Liver (tissue), 9 donors: Measurements from ENCODE around the gene ALCAM. TPM values are rescaled to one million over a fixed set of nuclear protein-coding genes. Genes with fewer than 3 reads are reported as not detected.

Experiments
- DNase-seq: peaks from one replicate; pipeline ENCODE4 v3.0.0-alpha.2; 2017; ENCODE audit warnings: low spot score
- H3K27ac ChIP-seq, 2 donors: one replicate each; pipeline ENCODE4 v1.7.0; 2013; ENCODE audit warnings: inconsistent platforms in 2 of 2, low read length in 2 of 2, control low read depth in 1 of 2, low read depth in 1 of 2, mild to moderate bottlenecking in 1 of 2
- H3K27me3 ChIP-seq, 4 donors: one replicate each; pipeline versions ENCODE4 v1.6.1 to v1.7.0; 2013; ENCODE audit warnings: low read length in 3 of 4, inconsistent platforms in 1 of 4, mild to moderate bottlenecking in 1 of 4, moderate library complexity in 1 of 4; ENCODE audit not compliant: control insufficient read depth in 4 of 4, insufficient read depth in 4 of 4
- H3K36me3 ChIP-seq, 4 donors: one replicate each; pipeline versions ENCODE4 v1.6.1 to v1.7.0; 2013; ENCODE audit warnings: low read length in 3 of 4, mild to moderate bottlenecking in 3 of 4, low read depth in 1 of 4, moderate library complexity in 1 of 4; ENCODE audit not compliant: control insufficient read depth in 4 of 4, insufficient read depth in 3 of 4
- H3K4me1 ChIP-seq, 4 donors: one replicate each; pipeline versions ENCODE4 v1.6.1 to v1.7.0; 2013; ENCODE audit warnings: low read length in 3 of 4, mild to moderate bottlenecking in 3 of 4, moderate library complexity in 1 of 4; ENCODE audit not compliant: control insufficient read depth in 4 of 4, insufficient read depth in 4 of 4
- H3K4me3 ChIP-seq, 3 donors: one replicate each; pipeline versions ENCODE4 v1.6.1 to v1.7.0; 2013; ENCODE audit warnings: low read length in 3 of 3, control low read depth in 1 of 3, low read depth in 1 of 3, mild to moderate bottlenecking in 1 of 3
- H3K9ac ChIP-seq, 2 donors: one replicate each; pipeline ENCODE4 v1.7.0; 2013; ENCODE audit warnings: low read length in 2 of 2, mild to moderate bottlenecking in 2 of 2, moderate library complexity in 2 of 2, control low read depth in 1 of 2, low read depth in 1 of 2
- H3K9me3 ChIP-seq, 4 donors: one replicate each; pipeline versions ENCODE4 v1.6.1 to v1.7.0; 2013; ENCODE audit warnings: low read length in 3 of 4; ENCODE audit not compliant: control insufficient read depth in 4 of 4
- EGR1 ChIP-seq, 2 donors: IDR thresholded peaks; 2 replicates each; pipeline ENCODE4 v1.6.1; 2016 to 2018; ENCODE audit warnings: antibody characterized with exemption in 2 of 2, low read depth in 2 of 2
- FOXA1 ChIP-seq: IDR thresholded peaks from 2 replicates; pipeline ENCODE4 v1.6.1; 2016; ENCODE audit warnings: antibody characterized with exemption
- FOXA2 ChIP-seq: IDR thresholded peaks from 2 replicates; pipeline ENCODE4 v1.6.1; 2016; ENCODE audit warnings: antibody characterized with exemption
- GABPA ChIP-seq, 2 donors: IDR thresholded peaks in 1 of 2; conservative IDR thresholded peaks in 1 of 2; 2 replicates each; pipeline ENCODE4 v1.6.1; 2016; ENCODE audit warnings: antibody characterized with exemption in 2 of 2, mild to moderate bottlenecking in 1 of 2, moderate library complexity in 1 of 2
- HNF4A ChIP-seq, 2 donors: conservative IDR thresholded peaks; 2 replicates each; pipeline ENCODE4 v1.6.1; 2016; ENCODE audit warnings: antibody characterized with exemption in 2 of 2, mild to moderate bottlenecking in 2 of 2
- JUND ChIP-seq, 2 donors: IDR thresholded peaks; 2 replicates each; pipeline ENCODE4 v1.6.1; 2016; ENCODE audit warnings: antibody characterized with exemption in 2 of 2
- NR2F2 ChIP-seq: IDR thresholded peaks from 2 replicates; pipeline ENCODE4 v1.6.1; 2016; ENCODE audit warnings: antibody characterized with exemption
- RXRA ChIP-seq, 2 donors: IDR thresholded peaks; 2 replicates each; pipeline ENCODE4 v1.6.1; 2017 to 2018; ENCODE audit warnings: antibody characterized with exemption in 2 of 2, mild to moderate bottlenecking in 1 of 2
- SP1 ChIP-seq: IDR thresholded peaks from 2 replicates; pipeline ENCODE4 v1.6.1; 2018; ENCODE audit warnings: antibody characterized with exemption, mild to moderate bottlenecking
- TAF1 ChIP-seq: conservative IDR thresholded peaks from 2 replicates; pipeline ENCODE4 v1.6.1; 2016; ENCODE audit warnings: antibody characterized with exemption, mild to moderate bottlenecking
- YY1 ChIP-seq: IDR thresholded peaks from 2 replicates; pipeline ENCODE4 v1.6.1; 2016; ENCODE audit warnings: antibody characterized with exemption, mild to moderate bottlenecking
- WGBS: extraction: QIAGEN DNeasy Blood & Tissue Kit; methylation state at CpG from one replicate; pipeline ENCODE4 v1.1.7; 2013; 5-methylcytosine and 5-hydroxymethylcytosine counted together
- polyA plus RNA-seq, 2 donors: library from polyadenylated mRNA; stranded (reverse) in 1 of 2; unstranded in 1 of 2; fragments of 200-250 nt in 1 of 2; fragments of >200 nt in 1 of 2; fragmentation: Nextera tagmentation in 1 of 2; extraction: Ambion mirVana in 1 of 2; gene quantifications; one replicate each; pipeline versions ENCODE4 v1.2.1 to v1.2.3, GENCODE V29; 2013 to 2015
- total RNA-seq, 2 donors: library from RNA; depleted of rRNA; stranded (reverse); fragments of >200 nt; gene quantifications; one replicate each; pipeline ENCODE4 v1.2.3, GENCODE V29; 2014
- TF ChIP-seq, protein P1 (sequence below): IDR thresholded peaks from 2 replicates; pipeline ENCODE4 v1.6.1; 2016; ENCODE audit warnings: antibody characterized with exemption
- TF ChIP-seq, protein P2 (sequence below): IDR thresholded peaks from 2 replicates; pipeline ENCODE4 v1.6.1; 2016; ENCODE audit warnings: antibody characterized with exemption, mild to moderate bottlenecking
- TF ChIP-seq, protein P3 (sequence below): fragments of 150-350 bp; IDR thresholded peaks from 2 replicates; pipeline ENCODE4 v1.5.1; 2017; ENCODE audit warnings: improper control_type of control experiment, low read depth, low read length; ENCODE audit not compliant: missing input control
- TF ChIP-seq, protein P4 (sequence below): IDR thresholded peaks from 2 replicates; pipeline ENCODE4 v1.6.1; 2016; ENCODE audit warnings: antibody characterized with exemption
- donor health status: healthy.
- donor health status: healthy.
- donor health status: healthy.
- donor health status: healthy.
- donor health status: healthy.

Gene ALCAM
- total and polyA plus RNA-seq, 4 donors = 14.2 to 62.0 (median 32.3) TPM

DNA sequence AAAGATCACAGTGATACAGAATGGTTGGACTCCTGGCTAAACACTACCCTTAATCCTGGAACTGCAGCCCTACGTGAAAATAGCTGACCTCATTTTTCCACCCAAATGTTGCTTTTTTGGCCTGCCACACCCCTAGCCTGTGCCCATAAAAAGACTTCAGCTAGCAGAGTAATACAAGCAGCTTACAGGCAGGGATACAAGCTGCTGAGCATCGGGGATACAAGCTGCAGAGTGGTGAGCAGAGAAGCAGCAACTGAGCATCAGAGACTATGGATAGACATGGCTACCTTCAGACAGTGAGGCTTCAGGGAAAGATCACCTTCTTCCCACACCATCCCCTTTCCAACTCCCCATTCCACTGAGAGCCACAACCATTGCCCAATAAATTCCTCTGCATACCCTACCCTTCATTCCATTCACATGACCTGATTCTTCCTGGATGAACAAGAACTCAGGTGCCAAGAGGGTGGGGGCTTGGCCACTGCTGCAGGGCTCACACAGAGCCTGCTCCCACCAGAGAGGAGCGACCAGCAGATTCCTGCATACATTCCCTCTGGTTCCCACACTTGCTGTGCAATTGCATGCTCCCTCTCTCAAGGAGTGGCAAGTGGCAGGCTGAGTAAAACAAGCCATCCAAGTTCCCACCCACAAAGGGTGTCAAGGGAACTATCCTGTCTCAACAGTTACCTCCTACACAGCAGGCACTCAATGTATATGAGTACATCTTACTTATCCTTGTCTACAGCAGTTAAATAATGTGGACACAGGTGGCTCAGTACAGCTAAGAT lies 217.5 kb downstream of the ALCAM start:
- DNase-seq = no peak
- Histone ChIP-seq H3K27ac (no peak overlapping the region), H3K27me3 (no peaks in the 10 kb centered on the region), H3K9ac (no peak overlapping the region), H3K4me3 (no peak overlapping the region), H3K9me3 (no peaks in the 10 kb centered on the region), H3K4me1 (no peaks in the 10 kb centered on the region), H3K36me3 (no peaks in the 10 kb centered on the region)
- 81% methylated on average over 3 of the region's 3 CpGs for WGBS
- no peak for TF ChIP-seq RXRA (IDR thresholded peaks at IDR 0.05)
- no peak for TF ChIP-seq SP1
- TF ChIP-seq FOXA1 = no peak
- TF ChIP-seq, protein P1, sequence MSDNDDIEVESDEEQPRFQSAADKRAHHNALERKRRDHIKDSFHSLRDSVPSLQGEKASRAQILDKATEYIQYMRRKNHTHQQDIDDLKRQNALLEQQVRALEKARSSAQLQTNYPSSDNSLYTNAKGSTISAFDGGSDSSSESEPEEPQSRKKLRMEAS = no peak
- TF ChIP-seq YY1 = no peak
- TF ChIP-seq JUND (IDR thresholded peaks at IDR 0.05) = no peak

DNA sequence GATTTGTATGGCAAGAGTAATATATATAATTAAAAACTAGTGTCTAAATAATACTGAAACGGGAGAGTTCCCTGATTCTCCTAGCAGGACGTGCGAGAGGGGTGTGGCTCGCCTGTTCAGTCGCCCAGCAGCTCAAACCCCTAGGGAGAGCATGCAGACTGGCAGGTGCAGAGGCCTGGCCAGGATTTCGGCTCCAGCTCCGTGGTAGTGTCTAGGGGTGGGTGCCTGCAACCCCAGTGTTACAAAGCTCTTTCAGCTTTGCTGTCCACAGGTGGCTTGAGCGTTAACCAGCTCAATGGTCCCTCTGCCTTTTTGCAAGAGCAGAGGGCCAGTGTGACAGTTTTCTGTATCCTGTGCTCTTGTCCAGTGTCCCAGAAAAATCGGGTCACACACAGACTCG lies 226.6 kb downstream of the ALCAM start:
- WGBS = 90% methylated on average over 10 of the region's 10 CpGs
- H3K9ac ChIP-seq = no peak overlapping the region

More for the DNA sequence above, 226.6 kb downstream of the ALCAM start:
- TF ChIP-seq FOXA2 (no peak), TAF1 (no peak), GABPA (IDR thresholded peaks at IDR 0.05 in 1 of 2, conservative IDR thresholded peaks at IDR 0.05 in 1 of 2) (no peak), EGR1 (IDR thresholded peaks at IDR 0.05; ENCODE audit: low read depth in 2 of 2) (no peak), HNF4A (conservative IDR thresholded peaks at IDR 0.05) (no peak), NR2F2 (no peak), YY1 (no peak)
- TF ChIP-seq, protein P2, sequence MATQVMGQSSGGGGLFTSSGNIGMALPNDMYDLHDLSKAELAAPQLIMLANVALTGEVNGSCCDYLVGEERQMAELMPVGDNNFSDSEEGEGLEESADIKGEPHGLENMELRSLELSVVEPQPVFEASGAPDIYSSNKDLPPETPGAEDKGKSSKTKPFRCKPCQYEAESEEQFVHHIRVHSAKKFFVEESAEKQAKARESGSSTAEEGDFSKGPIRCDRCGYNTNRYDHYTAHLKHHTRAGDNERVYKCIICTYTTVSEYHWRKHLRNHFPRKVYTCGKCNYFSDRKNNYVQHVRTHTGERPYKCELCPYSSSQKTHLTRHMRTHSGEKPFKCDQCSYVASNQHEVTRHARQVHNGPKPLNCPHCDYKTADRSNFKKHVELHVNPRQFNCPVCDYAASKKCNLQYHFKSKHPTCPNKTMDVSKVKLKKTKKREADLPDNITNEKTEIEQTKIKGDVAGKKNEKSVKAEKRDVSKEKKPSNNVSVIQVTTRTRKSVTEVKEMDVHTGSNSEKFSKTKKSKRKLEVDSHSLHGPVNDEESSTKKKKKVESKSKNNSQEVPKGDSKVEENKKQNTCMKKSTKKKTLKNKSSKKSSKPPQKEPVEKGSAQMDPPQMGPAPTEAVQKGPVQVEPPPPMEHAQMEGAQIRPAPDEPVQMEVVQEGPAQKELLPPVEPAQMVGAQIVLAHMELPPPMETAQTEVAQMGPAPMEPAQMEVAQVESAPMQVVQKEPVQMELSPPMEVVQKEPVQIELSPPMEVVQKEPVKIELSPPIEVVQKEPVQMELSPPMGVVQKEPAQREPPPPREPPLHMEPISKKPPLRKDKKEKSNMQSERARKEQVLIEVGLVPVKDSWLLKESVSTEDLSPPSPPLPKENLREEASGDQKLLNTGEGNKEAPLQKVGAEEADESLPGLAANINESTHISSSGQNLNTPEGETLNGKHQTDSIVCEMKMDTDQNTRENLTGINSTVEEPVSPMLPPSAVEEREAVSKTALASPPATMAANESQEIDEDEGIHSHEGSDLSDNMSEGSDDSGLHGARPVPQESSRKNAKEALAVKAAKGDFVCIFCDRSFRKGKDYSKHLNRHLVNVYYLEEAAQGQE = no peak
- TF ChIP-seq, protein P3, sequence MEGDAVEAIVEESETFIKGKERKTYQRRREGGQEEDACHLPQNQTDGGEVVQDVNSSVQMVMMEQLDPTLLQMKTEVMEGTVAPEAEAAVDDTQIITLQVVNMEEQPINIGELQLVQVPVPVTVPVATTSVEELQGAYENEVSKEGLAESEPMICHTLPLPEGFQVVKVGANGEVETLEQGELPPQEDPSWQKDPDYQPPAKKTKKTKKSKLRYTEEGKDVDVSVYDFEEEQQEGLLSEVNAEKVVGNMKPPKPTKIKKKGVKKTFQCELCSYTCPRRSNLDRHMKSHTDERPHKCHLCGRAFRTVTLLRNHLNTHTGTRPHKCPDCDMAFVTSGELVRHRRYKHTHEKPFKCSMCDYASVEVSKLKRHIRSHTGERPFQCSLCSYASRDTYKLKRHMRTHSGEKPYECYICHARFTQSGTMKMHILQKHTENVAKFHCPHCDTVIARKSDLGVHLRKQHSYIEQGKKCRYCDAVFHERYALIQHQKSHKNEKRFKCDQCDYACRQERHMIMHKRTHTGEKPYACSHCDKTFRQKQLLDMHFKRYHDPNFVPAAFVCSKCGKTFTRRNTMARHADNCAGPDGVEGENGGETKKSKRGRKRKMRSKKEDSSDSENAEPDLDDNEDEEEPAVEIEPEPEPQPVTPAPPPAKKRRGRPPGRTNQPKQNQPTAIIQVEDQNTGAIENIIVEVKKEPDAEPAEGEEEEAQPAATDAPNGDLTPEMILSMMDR = no peak
- TF ChIP-seq, protein P1 = no peak
- TF ChIP-seq, protein P4, sequence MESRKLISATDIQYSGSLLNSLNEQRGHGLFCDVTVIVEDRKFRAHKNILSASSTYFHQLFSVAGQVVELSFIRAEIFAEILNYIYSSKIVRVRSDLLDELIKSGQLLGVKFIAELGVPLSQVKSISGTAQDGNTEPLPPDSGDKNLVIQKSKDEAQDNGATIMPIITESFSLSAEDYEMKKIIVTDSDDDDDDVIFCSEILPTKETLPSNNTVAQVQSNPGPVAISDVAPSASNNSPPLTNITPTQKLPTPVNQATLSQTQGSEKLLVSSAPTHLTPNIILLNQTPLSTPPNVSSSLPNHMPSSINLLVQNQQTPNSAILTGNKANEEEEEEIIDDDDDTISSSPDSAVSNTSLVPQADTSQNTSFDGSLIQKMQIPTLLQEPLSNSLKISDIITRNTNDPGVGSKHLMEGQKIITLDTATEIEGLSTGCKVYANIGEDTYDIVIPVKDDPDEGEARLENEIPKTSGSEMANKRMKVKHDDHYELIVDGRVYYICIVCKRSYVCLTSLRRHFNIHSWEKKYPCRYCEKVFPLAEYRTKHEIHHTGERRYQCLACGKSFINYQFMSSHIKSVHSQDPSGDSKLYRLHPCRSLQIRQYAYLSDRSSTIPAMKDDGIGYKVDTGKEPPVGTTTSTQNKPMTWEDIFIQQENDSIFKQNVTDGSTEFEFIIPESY = no peak
- no peaks in the 10 kb centered on the region for H3K36me3 ChIP-seq
- no peak for DNase-seq
- H3K27ac ChIP-seq = no peak overlapping the region
- H3K4me3 ChIP-seq = no peak overlapping the region
- H3K4me1 ChIP-seq = no peaks in the 10 kb centered on the region
- H3K9me3 ChIP-seq = no peaks in the 10 kb centered on the region
- no peaks in the 10 kb centered on the region for H3K27me3 ChIP-seq
